HCT116 (cell line): Measurements from ENCODE around the gene GXYLT2. TPM values are rescaled to one million over a fixed set of nuclear protein-coding genes. Genes with fewer than 3 reads are reported as not detected.

Source experiments
- ATAC-seq: fragments of 200-7000 bp; cut with Tn5 transposase; 2 replicates; pipeline ENCODE4 v1.9.1; 2020; ENCODE audit warnings: mild to moderate bottlenecking, moderate library complexity
- BruUV-seq: library from RNA; stranded (reverse); fragments of 400-500 nt; replicated peaks from 2 replicates; lab custom pipeline; 2021; lab: Mats Ljungman, UMichigan
- CTCF ChIA-PET: fragments of 300-600 bp; sonication (Branson Sonifier 250); formaldehyde crosslinking; loops from one replicate; lab custom pipeline; 2021; ENCODE audit warnings: antibody characterized with exemption; lab: Charles Lee
- POLR2A ChIA-PET: fragments of 300-600, 350-600 bp; sonication (Branson Sonifier 250); formaldehyde crosslinking; loops from one replicate; lab custom pipeline; 2021; ENCODE audit warnings: antibody characterized with exemption; lab: Charles Lee
- RAD21 ChIA-PET, 2 experiments: fragments of 300-600 bp; sonication (Branson Sonifier 250); formaldehyde crosslinking; loops; one replicate each; lab custom pipeline; 2023; ENCODE audit warnings: low total read pairs in 2 of 2; ENCODE audit not compliant: uncharacterized antibody in 2 of 2, unreplicated experiment in 2 of 2, low non-redundant PET in 1 of 2; lab: Charles Lee
- DNase-seq: peaks from one replicate; pipeline ENCODE4 v3.0.0-alpha.2; 2010; ENCODE audit warnings: low read depth, low spot score
- H2AFZ ChIP-seq: fragments of 200-600 bp; shearing (Covaris generic), sonication (generic); 2 replicates; pipeline ENCODE4 v1.6.1; 2017; ENCODE audit warnings: low read depth, mixed run types, mixed read lengths, antibody characterized with exemption, low read length; ENCODE audit not compliant: poor library complexity, severe bottlenecking
- H3K27ac ChIP-seq: 2 replicates; pipeline ENCODE4 v1.5.1; 2012; ENCODE audit warnings: low read depth, low read length
- H3K27me3 ChIP-seq: fragments of 200-600 bp; sonication (generic); 2 replicates; pipeline ENCODE4 v1.6.1; 2016; ENCODE audit warnings: mixed run types, low read length, mixed read lengths; ENCODE audit not compliant: insufficient read depth
- H3K36me3 ChIP-seq, 2 experiments: fragments of 200-500 bp in 1 of 2; fragments of 200-600 bp in 1 of 2; sonication (Bioruptor generic) in 1 of 2; sonication (generic) in 1 of 2; 2 replicates each; pipeline versions ENCODE4 v1.5.1 to v1.6.1; 2014 to 2016; ENCODE audit warnings: low read length in 2 of 2, inconsistent platforms in 1 of 2, mixed read lengths in 1 of 2, mixed run types in 1 of 2; ENCODE audit not compliant: insufficient read depth in 2 of 2, control insufficient read depth in 1 of 2
- H3K4me1 ChIP-seq, 2 experiments: fragments of 200-600 bp in 1 of 2; sonication (generic) in 1 of 2; 2 replicates each; pipeline versions ENCODE4 v1.5.1 to v1.6.1; 2012 to 2017; ENCODE audit warnings: low read length in 2 of 2, inconsistent platforms in 1 of 2, mild to moderate bottlenecking in 1 of 2, mixed read lengths in 1 of 2, mixed run types in 1 of 2, moderate library complexity in 1 of 2; ENCODE audit not compliant: insufficient read depth in 2 of 2, control insufficient read depth in 1 of 2
- H3K4me2 ChIP-seq: fragments of 200-600 bp; sonication (generic); 2 replicates; pipeline ENCODE4 v1.6.1; 2017; ENCODE audit warnings: mixed run types, low read length, mixed read lengths
- H3K4me3 ChIP-seq, 2 experiments: fragments of 200-600 bp in 1 of 2; sonication (generic) in 1 of 2; replicated peaks in 1 of 2; 2 replicates each; pipeline ENCODE4 v1.5.1; 2011 to 2016; ENCODE audit warnings: low read length in 2 of 2, control low read depth in 1 of 2, low read depth in 1 of 2, mild to moderate bottlenecking in 1 of 2, mixed read lengths in 1 of 2, mixed run types in 1 of 2
- H3K79me2 ChIP-seq: fragments of 200-600 bp; sonication (generic); 2 replicates; pipeline ENCODE4 v1.6.1; 2017; ENCODE audit warnings: mild to moderate bottlenecking, mixed run types, low read length, moderate library complexity, mixed read lengths; ENCODE audit not compliant: insufficient read depth
- H3K9ac ChIP-seq: fragments of 200-600 bp; sonication (generic); 2 replicates; pipeline ENCODE4 v1.6.1; 2016; ENCODE audit warnings: low read length, mixed read lengths
- H3K9me2 ChIP-seq: fragments of 200-600 bp; sonication (generic), shearing (Covaris generic); 2 replicates; pipeline ENCODE4 v1.6.1; 2017; ENCODE audit warnings: mixed run types, mild to moderate bottlenecking, moderate library complexity; ENCODE audit not compliant: insufficient read depth
- H3K9me3 ChIP-seq, 2 experiments: fragments of 200-500 bp in 1 of 2; fragments of 200-600 bp in 1 of 2; sonication (Bioruptor generic) in 1 of 2; sonication (generic) in 1 of 2; 2 replicates each; pipeline ENCODE4 v1.6.1; 2014 to 2017; ENCODE audit warnings: low read length in 2 of 2, mixed read lengths in 2 of 2, inconsistent platforms in 1 of 2, low read depth in 1 of 2, mild to moderate bottlenecking in 1 of 2, mixed run types in 1 of 2, moderate library complexity in 1 of 2; ENCODE audit not compliant: control insufficient read depth in 1 of 2, insufficient read depth in 1 of 2
- H4K20me1 ChIP-seq: fragments of 200-600 bp; sonication (generic), shearing (Covaris generic); 2 replicates; pipeline ENCODE4 v1.6.1; 2017; ENCODE audit warnings: mixed run types, mild to moderate bottlenecking, moderate library complexity; ENCODE audit not compliant: insufficient read depth
- CEBPB ChIP-seq: IDR thresholded peaks from 2 replicates; pipeline ENCODE4 v1.6.1; 2012; ENCODE audit warnings: low read depth
- ELF1 ChIP-seq: IDR thresholded peaks from 2 replicates; pipeline ENCODE4 v1.6.1; 2012; ENCODE audit warnings: low read depth, borderline replicate concordance
- EZH2 ChIP-seq: fragments of 200-600 bp; sonication (generic); IDR thresholded peaks from 2 replicates; pipeline ENCODE4 v1.6.1; 2017; ENCODE audit warnings: antibody characterized with exemption, mixed run types
- FOSL1 ChIP-seq: IDR thresholded peaks from 2 replicates; pipeline ENCODE4 v1.6.1; 2012; ENCODE audit warnings: low read depth
- JUND ChIP-seq: IDR thresholded peaks from 2 replicates; pipeline ENCODE4 v1.6.1; 2012
- RAD21 ChIP-seq: IDR thresholded peaks from 2 replicates; pipeline ENCODE4 v1.6.1; 2012; ENCODE audit warnings: low read depth, mild to moderate bottlenecking
- SIN3A ChIP-seq: IDR thresholded peaks from 2 replicates; pipeline ENCODE4 v1.6.1; 2012; ENCODE audit warnings: low read depth
- TCF7L2 ChIP-seq: IDR thresholded peaks from 2 replicates; pipeline ENCODE4 v1.7.0; 2011; ENCODE audit warnings: borderline replicate concordance, inconsistent platforms; ENCODE audit not compliant: insufficient read depth, insufficient read length; ENCODE audit errors: extremely low read depth
- intact Hi-C: fragments of 100-400 bp; cut with micrococcal nuclease; formaldehyde crosslinking; loops from 2 replicates; pipeline ENCODE4 v1.10.0; 2022
- total RNA-seq: library from RNA; stranded (reverse); gene quantifications from one replicate; pipeline ENCODE4 v1.2.1, GENCODE V29; 2021; ENCODE audit not compliant: unreplicated experiment
- TF ChIP-seq, protein P1 (sequence below): IDR thresholded peaks from 2 replicates; pipeline ENCODE4 v1.6.1; 2011; ENCODE audit warnings: mild to moderate bottlenecking, low read length, moderate library complexity; ENCODE audit not compliant: insufficient replicate concordance; ENCODE audit errors: extremely low read depth

The GXYLT2 gene
- total RNA-seq, 1 experiment from 2014 or later: 5.6 TPM

DNA sequence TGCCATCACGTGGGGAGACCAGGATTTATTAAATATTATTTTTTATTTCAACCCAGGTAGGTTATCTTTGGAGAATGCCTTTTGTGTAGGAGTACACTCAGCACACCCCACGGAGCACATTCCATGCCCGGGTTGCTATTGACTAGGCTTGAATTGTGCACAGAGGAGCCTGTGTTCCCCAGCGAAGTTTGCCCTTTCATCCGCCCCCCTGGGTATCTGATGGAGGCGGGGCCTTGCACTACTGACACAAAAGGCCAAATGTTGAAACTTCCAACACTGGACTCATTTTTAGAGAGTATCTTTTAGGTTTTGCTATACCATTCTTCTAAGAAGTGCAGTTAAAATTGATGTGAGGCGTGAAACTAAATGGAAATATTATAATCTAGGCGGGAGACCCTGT, 69.5 kb downstream of the GXYLT2 start:
- ChIA-PET CTCF (no interaction called here), RAD21 (no interaction called here), POLR2A (no interaction called here)
- Histone ChIP-seq H4K20me1 (no peaks in the 10 kb centered on the region), H3K36me3 (no peaks in the 10 kb centered on the region), H3K9me2 (no peaks in the 10 kb centered on the region), H3K4me1 (peaks cover 7 to 19% of the 10 kb centered on the region in 2 experiments), H3K4me2 (no peak overlapping the region), H3K4me3 (no peak overlapping the region), H3K79me2 (no peaks in the 10 kb centered on the region), H2AFZ (no peak overlapping the region), H3K27me3 (no peaks in the 10 kb centered on the region), H3K27ac (no peak overlapping the region), H3K9ac (no peak overlapping the region), H3K9me3 (no peaks in the 10 kb centered on the region)
- no TSS peak for BruUV-seq
- TF ChIP-seq ELF1: no peak
- TF ChIP-seq, protein P1, sequence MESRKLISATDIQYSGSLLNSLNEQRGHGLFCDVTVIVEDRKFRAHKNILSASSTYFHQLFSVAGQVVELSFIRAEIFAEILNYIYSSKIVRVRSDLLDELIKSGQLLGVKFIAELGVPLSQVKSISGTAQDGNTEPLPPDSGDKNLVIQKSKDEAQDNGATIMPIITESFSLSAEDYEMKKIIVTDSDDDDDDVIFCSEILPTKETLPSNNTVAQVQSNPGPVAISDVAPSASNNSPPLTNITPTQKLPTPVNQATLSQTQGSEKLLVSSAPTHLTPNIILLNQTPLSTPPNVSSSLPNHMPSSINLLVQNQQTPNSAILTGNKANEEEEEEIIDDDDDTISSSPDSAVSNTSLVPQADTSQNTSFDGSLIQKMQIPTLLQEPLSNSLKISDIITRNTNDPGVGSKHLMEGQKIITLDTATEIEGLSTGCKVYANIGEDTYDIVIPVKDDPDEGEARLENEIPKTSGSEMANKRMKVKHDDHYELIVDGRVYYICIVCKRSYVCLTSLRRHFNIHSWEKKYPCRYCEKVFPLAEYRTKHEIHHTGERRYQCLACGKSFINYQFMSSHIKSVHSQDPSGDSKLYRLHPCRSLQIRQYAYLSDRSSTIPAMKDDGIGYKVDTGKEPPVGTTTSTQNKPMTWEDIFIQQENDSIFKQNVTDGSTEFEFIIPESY: no peak
- DNase-seq: no peak
- ATAC-seq: no peak; the same call in 1 of the 2 replicates
- intact Hi-C loops: no loop called here

DNA sequence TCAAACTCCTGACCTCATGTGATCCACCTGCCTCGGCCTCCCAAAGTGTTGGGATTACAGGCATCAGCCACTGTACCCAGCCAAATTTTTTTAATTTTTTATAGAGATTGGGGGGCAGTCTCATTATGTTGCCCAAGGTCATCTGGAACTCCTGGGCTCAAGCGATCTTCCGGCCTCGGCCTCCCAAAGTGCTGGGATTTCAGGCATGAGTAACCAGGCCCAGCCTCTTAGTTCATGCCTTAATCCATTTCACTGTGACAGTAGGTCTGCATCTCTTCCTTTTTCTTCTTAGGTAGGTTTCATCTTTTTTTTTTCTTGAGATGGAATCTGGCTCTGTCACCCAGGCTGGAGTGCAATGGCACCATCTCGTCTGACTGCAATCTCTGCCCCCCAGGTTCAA, 71.5 kb downstream of the GXYLT2 start:
- peaks cover 0 to 5% of the 10 kb centered on the region in 2 experiments; a peak in 1 of 4 replicates for H3K4me1 ChIP-seq
- H3K27ac ChIP-seq: no peak overlapping the region
- no peak for ATAC-seq
- intact Hi-C loops: no loop called here
- TF ChIP-seq JUND (no peak), SIN3A (no peak), CEBPB (no peak), FOSL1 (no peak), TCF7L2 (no peak), ELF1 (no peak), EZH2 (no peak), RAD21 (no peak)
- no peak overlapping the region for H3K4me3 ChIP-seq
- H3K9me3 ChIP-seq: no peaks in the 10 kb centered on the region
- H3K79me2 ChIP-seq: no peaks in the 10 kb centered on the region
- H4K20me1 ChIP-seq: no peaks in the 10 kb centered on the region
- H3K9ac ChIP-seq: no peak overlapping the region
- H2AFZ ChIP-seq: no peak overlapping the region
- H3K27me3 ChIP-seq: no peaks in the 10 kb centered on the region
- BruUV-seq: no TSS peak
- ChIA-PET POLR2A (no interaction called here), CTCF (no interaction called here), RAD21 (no interaction called here)
- H3K36me3 ChIP-seq: no peaks in the 10 kb centered on the region
- H3K4me2 ChIP-seq: no peak overlapping the region
- no peak for DNase-seq
- no peaks in the 10 kb centered on the region for H3K9me2 ChIP-seq
